SIG-M5 treated with dmso at 0.1 percent for 504 hours (cell line): Measurements from ENCODE around the gene SLC41A2.
"Not testable (repeated sequence)": the region's sequence is repeated elsewhere in the genome, so short reads cannot be mapped to it uniquely, and the experiment has no call there.

Experiments
- DNase-seq: peaks from one replicate; lab custom pipeline; 2025; ENCODE audit not compliant: unreplicated experiment; lab: John Stamatoyannopoulos, UW

The SLC41A2 gene

DNA sequence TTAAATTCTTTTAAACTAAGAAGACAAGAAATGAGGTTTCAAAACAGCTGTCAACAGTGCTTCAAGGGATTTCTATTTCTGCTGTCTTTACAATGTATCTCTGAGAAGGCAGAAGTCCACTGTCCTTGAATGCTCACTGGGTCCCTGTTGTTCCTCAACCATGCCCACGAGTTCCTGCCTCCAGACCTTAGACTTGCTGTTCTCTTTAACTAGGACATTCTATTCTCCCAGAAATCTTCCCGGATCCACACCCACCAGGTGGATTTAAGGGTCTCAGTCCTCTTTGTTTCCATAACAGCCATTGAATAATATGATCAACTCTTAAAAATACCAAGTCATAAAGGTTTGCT is 6.7 kb upstream of the SLC41A2 start:
- no peak for DNase-seq

DNA sequence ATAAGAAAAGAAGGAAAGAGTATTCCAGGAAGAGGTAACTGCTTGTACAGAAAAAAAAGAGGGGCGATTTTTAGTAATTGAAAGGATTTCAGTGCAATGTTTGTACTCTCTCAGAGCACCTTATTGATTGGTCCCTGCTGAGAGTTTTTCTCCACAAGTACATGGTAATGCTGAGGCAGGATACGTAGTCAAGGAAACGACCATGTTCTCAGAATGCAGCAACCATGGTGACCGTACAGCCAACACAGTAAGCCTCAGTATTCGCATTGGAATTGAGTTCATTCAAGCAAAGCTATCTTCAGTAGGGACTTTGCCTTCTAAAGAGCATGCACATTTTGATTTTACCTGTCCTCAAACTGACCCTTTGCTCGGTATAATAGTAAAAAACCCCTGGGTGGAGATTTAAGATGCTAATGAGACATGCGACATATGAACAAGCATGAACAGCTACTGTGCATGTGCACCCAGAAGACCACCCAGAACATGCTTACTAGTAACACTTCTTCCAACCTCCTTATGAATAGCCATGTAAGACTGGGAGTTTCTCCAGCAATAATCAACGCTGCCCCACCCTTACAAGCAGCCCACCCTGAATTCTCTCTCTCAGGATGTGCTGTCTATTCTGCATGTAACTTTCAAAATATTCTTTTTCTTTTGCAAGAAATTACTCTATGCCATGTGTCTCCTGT is 6.2 kb upstream of the SLC41A2 start:
- DNase-seq = no peak

- no peak for DNase-seq
Observed at GRCh38 chr12:104963757-104964156, 5.7 kb upstream of the SLC41A2 start.

- no peak for DNase-seq
Observed at GRCh38 chr12:104960464-104960863, 2.4 kb upstream of the SLC41A2 start.

- no peak for DNase-seq
Observed at GRCh38 chr12:104959335-104959841, 1.3 kb upstream of the SLC41A2 start.

GRCh38 chr12:104958805-104959334 is 780 bp upstream of the SLC41A2 start:
- DNase-seq = no peak

GRCh38 chr12:104957719-104958000 is 430 bp downstream of the SLC41A2 start:
- DNase-seq = no peak

- DNase-seq = no peak
Observed at GRCh38 chr12:104956870-104957718, 996 bp downstream of the SLC41A2 start.

DNA sequence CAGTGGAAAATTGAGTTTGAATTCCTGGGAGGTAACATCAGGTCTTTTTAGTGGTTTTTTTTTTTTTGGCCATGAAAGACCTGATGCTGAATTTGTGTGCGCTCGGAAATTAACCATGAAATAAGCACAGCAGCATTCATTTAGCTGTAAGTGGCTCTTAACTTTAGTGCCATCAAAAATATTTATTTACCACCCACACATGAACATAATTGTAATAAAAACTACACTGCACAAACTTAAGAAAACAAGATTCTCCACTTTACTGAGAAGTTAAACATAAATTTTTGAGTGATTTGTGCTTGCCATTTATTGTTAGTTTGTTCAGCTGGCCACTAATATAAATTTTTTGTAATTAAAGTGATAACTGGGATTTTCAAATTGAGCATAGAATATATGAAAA is 2.4 kb downstream of the SLC41A2 start:
- DNase-seq = no peak

DNA sequence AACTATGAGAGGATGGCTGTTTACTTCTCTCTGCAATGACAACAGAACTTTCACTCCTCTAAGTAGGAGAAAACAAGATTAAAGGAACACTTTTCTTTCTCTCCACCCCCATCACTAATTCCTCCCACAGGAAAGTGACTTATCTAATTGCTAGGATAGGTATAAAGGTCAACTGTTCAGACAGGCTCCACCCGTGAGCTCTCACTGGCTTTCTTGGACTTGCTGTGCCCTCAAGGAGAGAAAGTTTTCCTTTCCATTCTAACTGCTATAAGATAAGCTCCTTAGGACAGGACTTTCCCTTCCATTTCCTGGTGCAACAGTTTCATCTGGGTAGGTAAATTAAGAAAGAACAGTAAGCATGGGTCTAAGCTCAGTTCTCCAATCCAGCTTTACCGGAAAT is 4.8 kb downstream of the SLC41A2 start:
- no peak for DNase-seq

DNA sequence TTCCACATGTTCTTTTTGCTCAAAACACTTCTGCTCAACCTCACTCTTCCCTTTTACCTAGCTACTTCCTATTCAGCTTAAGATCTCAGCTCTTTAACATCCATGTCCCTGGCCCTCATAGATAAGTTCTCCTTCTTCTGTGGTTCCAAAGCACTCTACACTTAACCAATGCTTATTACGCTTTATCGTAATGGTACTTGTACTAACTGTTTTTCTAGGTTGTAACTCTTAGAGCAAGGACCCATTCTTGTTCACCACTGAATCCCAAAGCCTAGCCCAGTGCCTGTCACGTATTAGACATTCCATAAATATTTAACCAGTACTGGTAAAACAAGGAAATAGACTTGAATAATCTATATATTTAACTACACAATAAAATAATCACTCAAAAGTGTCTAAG is 5.3 kb downstream of the SLC41A2 start:
- no peak for DNase-seq

GRCh38 chr12:104951759-104952509 is 6.2 kb downstream of the SLC41A2 start:
- DNase-seq = no peak

DNA sequence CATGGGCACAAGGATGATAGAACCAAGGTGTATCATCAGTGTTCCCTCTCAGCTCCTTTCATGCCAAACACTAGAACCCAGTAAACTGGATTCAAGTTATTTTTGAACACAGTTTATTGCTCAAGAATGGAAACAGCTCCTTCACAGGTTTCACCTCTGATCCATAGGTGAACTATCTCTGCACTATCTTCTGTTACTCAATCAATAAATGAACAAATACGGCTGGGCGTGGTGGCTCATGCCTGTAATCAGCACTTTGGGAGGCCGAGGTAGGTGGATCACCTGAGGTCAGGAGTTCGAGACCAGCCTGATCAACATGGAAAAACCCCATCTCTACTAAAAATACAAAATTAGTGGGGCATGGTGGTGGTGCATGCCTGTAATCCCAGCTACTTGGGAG is 9.4 kb downstream of the SLC41A2 start:
- not testable (repeated sequence) for DNase-seq

GRCh38 chr12:104944252-104944651 is 13.8 kb downstream of the SLC41A2 start:
- DNase-seq = no peak

DNA sequence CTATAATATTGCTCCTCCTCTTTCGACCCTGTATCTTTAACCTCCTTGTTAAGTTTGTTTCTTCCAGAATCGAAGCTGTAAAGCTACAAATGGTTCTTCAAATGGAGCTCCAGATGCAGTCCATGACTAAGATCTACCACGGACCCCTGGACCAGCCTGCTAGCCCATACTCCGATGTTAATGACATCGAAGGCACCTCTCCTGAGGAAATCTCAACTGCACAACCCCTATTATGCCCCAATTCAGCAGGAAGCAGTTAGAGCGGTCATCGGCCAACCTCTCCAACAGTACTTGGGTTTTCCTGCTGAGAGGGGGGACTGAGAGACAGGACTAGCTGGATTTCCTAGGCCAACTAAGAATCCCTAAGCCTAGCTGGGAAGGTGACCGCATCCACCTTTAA is 14.7 kb downstream of the SLC41A2 start:
- DNase-seq = not testable (repeated sequence)

DNA sequence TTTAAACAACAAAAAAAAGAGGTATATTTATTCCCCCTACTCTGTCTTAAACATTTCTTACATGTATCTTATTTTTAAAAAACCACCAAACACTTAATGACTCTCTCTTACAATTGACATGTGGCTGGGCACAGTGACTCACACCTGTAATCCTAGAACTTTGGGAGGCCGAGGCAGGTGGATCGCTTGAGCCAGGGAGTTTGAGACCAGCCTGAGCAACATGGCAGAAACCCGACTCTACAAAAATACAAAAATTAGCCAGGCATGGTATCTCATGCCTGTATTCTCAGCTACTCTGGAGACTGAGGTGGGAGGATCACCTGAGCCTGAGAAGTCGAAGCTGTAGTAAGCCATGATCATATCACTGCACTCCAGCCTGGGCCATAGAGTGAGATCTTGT is 16.0 kb downstream of the SLC41A2 start:
- DNase-seq = no peak

GRCh38 chr12:104941454-104941853 is 16.6 kb downstream of the SLC41A2 start:
- DNase-seq = no peak

GRCh38 chr12:104939089-104939488 is 19.0 kb downstream of the SLC41A2 start:
- DNase-seq = no peak

GRCh38 chr12:104938371-104938770 is 19.7 kb downstream of the SLC41A2 start:
- DNase-seq = no peak

DNA sequence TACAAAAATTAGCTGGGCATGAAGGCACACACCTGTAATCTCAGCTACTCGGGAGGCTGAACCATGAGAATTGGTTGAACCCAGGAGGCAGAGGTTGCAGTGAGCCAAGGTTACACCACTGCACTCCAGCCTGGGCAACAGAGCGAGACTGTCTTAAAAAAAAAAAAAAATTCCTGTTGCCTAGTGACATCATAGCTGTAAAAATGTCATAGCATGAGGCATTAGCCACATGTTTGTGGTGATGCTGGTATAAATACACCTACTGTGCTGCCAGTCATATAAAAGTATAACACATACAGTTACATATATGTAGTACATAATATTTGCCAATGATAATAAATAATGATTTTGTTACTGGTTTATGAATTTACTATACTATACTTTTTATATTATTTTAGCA is 22.2 kb downstream of the SLC41A2 start:
- DNase-seq = no peak

DNA sequence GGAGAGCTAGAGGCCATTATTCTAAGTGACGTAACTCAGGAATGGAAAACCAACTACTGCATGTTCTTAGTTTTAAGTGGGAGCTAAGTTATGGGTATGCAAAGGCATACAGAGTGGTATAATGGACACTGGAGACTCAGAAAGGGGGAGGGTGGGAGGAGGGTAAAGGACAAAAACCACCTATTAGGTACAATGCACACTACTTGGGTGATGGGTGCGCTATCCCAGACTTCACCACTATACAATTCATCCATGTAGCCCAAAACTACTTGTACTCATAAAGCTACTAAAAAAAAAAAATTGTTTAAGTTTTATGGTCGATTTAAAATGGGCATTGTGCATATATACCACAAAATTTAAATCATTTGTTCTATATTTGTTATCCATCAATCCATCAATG is 24.3 kb downstream of the SLC41A2 start:
- DNase-seq = no peak

DNA sequence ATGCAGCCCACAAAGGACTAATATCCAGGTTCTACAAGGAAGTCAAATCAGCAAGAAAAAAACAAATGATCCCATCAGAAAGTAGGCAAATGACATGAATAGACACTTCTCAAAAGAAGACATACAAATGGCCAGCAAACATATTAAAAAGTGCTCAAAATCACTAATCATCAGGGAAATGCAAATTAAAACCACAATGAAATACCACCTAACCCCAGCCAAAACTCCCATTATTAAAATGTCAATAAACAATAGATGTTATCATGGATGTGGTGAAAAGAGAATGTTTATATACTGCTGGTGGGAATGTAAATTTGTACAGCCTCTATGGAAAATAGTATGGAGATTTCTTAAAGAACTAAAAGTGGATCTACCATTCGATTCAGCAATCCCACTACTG is 25.0 kb downstream of the SLC41A2 start:
- no peak for DNase-seq
